GM21381 (cell line): ENCODE data around the gene NOL3.
A peak's percentile ranks its signal among the peaks of the same experiment; 100 is the strongest.
"Not testable (repeated sequence)": the region's sequence is repeated elsewhere in the genome, so short reads cannot be mapped to it uniquely, and the experiment has no call there.

Experiments
- ATAC-seq: cut with Tn5 transposase; IDR thresholded peaks from one replicate; pipeline ENCODE4 v1.9.1; 2021; ENCODE audit warnings: mild to moderate bottlenecking, moderate library complexity; ENCODE audit not compliant: unreplicated experiment

The NOL3 gene

GRCh38 chr16:67170168-67170948, at the start of gene NOL3:
TSS of gene NOL3 (plus strand) at chr16:67170538.
- ATAC-seq: peak; percentile 33

GRCh38 chr16:67122799-67123198, 47.5 kb upstream of the NOL3 start:
- not testable (repeated sequence) for ATAC-seq

GRCh38 chr16:67128417-67128816, 41.9 kb upstream of the NOL3 start:
- ATAC-seq: no peak

- no peak for ATAC-seq
Observed at GRCh38 chr16:67128887-67129286, 41.5 kb upstream of the NOL3 start.

- no peak for ATAC-seq
Observed at GRCh38 chr16:67129422-67129821, 40.9 kb upstream of the NOL3 start.

GRCh38 chr16:67137605-67138004, 32.7 kb upstream of the NOL3 start:
- no peak for ATAC-seq

- no peak for ATAC-seq
Observed at GRCh38 chr16:67141391-67141790, 28.9 kb upstream of the NOL3 start.

- no peak for ATAC-seq
Observed at GRCh38 chr16:67142342-67142741, 28.0 kb upstream of the NOL3 start.

- ATAC-seq: no peak
Observed at GRCh38 chr16:67144943-67145342, 25.4 kb upstream of the NOL3 start.

- no peak for ATAC-seq
Observed at GRCh38 chr16:67145746-67146145, 24.6 kb upstream of the NOL3 start.

GRCh38 chr16:67146523-67147357, 23.6 kb upstream of the NOL3 start:
- no peak for ATAC-seq

- ATAC-seq: no peak
Observed at GRCh38 chr16:67147437-67148140, 22.7 kb upstream of the NOL3 start.

- ATAC-seq: no peak
Observed at GRCh38 chr16:67148221-67148620, 22.1 kb upstream of the NOL3 start.

GRCh38 chr16:67148656-67149275, 21.6 kb upstream of the NOL3 start:
- ATAC-seq: no peak

- no peak for ATAC-seq
Observed at GRCh38 chr16:67149276-67150046, 20.9 kb upstream of the NOL3 start.

GRCh38 chr16:67150047-67150832, 20.1 kb upstream of the NOL3 start:
- ATAC-seq: peak; percentile 36

GRCh38 chr16:67150833-67151396, 19.4 kb upstream of the NOL3 start, which contains the start of gene B3GNT9:
TSS of gene B3GNT9 (minus strand) at chr16:67150998. CDS start at chr16:67150485, 513 bp downstream.
- peak; percentile 52 for ATAC-seq

GRCh38 chr16:67151431-67152097, 18.8 kb upstream of the NOL3 start:
- ATAC-seq: no peak
